ENCODE data around the gene EPS8L3.

- TF ChIP-seq, protein P1, sequence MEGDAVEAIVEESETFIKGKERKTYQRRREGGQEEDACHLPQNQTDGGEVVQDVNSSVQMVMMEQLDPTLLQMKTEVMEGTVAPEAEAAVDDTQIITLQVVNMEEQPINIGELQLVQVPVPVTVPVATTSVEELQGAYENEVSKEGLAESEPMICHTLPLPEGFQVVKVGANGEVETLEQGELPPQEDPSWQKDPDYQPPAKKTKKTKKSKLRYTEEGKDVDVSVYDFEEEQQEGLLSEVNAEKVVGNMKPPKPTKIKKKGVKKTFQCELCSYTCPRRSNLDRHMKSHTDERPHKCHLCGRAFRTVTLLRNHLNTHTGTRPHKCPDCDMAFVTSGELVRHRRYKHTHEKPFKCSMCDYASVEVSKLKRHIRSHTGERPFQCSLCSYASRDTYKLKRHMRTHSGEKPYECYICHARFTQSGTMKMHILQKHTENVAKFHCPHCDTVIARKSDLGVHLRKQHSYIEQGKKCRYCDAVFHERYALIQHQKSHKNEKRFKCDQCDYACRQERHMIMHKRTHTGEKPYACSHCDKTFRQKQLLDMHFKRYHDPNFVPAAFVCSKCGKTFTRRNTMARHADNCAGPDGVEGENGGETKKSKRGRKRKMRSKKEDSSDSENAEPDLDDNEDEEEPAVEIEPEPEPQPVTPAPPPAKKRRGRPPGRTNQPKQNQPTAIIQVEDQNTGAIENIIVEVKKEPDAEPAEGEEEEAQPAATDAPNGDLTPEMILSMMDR (IDR thresholded peaks at IDR 0.05; ENCODE audit: low read depth, low read length), result no peak
- TF ChIP-seq POLR2A (IDR thresholded peaks at IDR 0.05; ENCODE audit: extremely low read depth, insufficient read length), result no peak
Observed at GRCh38 chr1:109776206-109776835, 12.6 kb upstream of the EPS8L3 start.
